GM12891 (cell line): ENCODE measurements around the gene NOVA1. TPM values are rescaled to one million over a fixed set of nuclear protein-coding genes. Genes with fewer than 3 reads are reported as not detected.
"Not testable (repeated sequence)": the region's sequence is repeated elsewhere in the genome, so short reads cannot be mapped to it uniquely, and the experiment has no call there.

Experiments used
- DNase-seq: peaks from one replicate; pipeline ENCODE4 v3.0.0; 2011; ENCODE audit warnings: low spot score; ENCODE audit not compliant: insufficient read length
- FAIRE-seq: peaks from 2 replicates; lab custom pipeline; 2011; peaks lifted over from hg19 to GRCh38; lab: Jason Lieb, UNC
- PAX5 ChIP-seq: IDR thresholded peaks from 2 replicates; pipeline ENCODE4 v1.6.1; 2011; ENCODE audit warnings: low read length, moderate library complexity, mild to moderate bottlenecking; ENCODE audit not compliant: insufficient read depth, severe bottlenecking
- POLR2A ChIP-seq: IDR thresholded peaks from 2 replicates; pipeline ENCODE4 v1.6.1; 2011; ENCODE audit warnings: low read depth, low read length, control low read depth
- POLR2AphosphoS5 ChIP-seq: IDR thresholded peaks from 2 replicates; pipeline ENCODE4 v1.6.1; 2011; ENCODE audit warnings: low read depth, low read length, control low read depth
- POU2F2 ChIP-seq: IDR thresholded peaks from 2 replicates; pipeline ENCODE4 v1.6.1; 2011; ENCODE audit warnings: low read depth, mild to moderate bottlenecking, control low read depth, low read length, moderate library complexity
- SPI1 ChIP-seq: IDR thresholded peaks from 2 replicates; pipeline ENCODE4 v1.6.1; 2011; ENCODE audit warnings: low read depth, low read length, control low read depth
- TAF1 ChIP-seq: IDR thresholded peaks from 2 replicates; pipeline ENCODE4 v1.6.1; 2011; ENCODE audit warnings: low read depth, low read length, control low read depth
- polyA plus RNA-seq: library from polyadenylated mRNA; unstranded; fragments of >200 nt; gene quantifications from one replicate; pipeline ENCODE4 v1.2.1, GENCODE V29; 2012; ENCODE audit warnings: low read depth, missing spikeins, inconsistent platforms; ENCODE audit not compliant: missing spikeins

Gene NOVA1, protein sequence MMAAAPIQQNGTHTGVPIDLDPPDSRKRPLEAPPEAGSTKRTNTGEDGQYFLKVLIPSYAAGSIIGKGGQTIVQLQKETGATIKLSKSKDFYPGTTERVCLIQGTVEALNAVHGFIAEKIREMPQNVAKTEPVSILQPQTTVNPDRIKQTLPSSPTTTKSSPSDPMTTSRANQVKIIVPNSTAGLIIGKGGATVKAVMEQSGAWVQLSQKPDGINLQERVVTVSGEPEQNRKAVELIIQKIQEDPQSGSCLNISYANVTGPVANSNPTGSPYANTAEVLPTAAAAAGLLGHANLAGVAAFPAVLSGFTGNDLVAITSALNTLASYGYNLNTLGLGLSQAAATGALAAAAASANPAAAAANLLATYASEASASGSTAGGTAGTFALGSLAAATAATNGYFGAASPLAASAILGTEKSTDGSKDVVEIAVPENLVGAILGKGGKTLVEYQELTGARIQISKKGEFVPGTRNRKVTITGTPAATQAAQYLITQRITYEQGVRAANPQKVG
- polyA plus RNA-seq = 0.03 TPM

DNA sequence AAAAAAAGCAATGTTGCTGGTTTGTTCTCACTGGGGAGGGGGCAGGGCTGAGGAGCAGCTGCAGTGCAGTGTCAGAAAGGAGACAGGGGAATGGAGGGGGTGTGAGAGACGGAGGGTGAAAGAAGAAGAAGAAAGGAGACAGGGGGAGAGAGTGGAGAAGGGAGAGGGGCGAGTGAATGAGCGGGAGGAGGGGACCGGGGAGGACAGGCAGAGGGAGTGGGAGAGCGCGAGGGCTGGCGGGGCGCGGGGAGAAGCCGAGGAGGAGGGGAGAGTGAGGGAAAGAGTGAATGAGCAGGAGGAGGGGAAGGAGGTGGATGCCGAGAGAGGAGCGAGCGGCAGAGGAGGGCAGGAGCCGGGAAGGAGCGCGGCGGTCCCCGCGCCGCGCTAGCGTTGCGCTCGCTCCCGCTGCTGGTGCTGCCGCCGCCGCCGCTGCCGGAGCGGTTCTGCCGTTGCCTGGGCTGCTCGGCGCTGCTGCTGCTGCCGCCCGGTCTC, at the start of gene NOVA1:
TSS of gene NOVA1 (minus strand) at position 445 of the 492 bp plus-strand sequence. CDS start 597 bp downstream, outside the sequence.
- TF ChIP-seq SPI1 (no peak), TAF1 (no peak), POLR2AphosphoS5 (no peak), POU2F2 (no peak), POLR2A (no peak), PAX5 (no peak)
- DNase-seq = peak; percentile 9

DNA sequence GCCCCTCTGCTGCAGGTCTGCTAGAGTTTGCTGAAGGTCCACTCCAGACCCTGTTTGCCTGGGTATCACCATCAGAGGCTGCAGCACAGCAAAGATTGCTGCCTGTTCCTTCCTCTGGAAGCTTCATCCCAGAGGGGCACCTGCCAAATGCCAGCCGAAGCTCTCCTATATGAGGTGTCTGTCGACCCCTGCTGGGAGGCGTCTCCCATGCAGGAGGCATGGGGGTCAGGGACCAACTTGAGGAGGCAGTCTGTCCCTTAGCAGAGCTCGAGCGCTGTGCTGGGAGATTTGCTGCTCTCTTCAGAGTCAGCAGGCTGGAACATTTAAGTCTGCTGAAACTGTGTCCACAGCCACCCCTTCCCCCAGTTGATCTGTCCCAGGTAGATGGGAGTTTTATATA, 47.2 kb upstream of the NOVA1 start:
- DNase-seq, FAIRE-seq: not testable (repeated sequence)

More for the DNA sequence above, at the start of gene NOVA1:
- FAIRE-seq = no peak

DNA sequence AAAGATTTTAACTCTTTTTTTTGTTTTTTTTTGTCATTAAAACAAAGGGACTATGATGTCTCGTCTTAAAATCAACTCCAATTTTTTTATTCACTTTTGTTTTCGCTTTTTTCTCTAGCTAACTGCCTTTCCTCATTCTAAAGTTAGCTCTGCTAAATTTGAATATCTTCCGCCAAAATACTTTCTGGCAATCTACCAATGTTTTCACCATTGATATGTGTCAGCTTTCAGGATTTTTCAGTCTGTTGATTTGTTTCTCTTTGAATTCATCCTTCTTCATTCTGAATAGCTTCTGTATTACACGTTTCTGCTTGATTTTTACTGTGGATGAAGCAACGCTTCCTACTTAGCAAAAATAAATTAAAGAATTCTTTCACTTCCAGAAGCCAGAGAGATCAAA, 38.7 kb upstream of the NOVA1 start:
- no peak for FAIRE-seq
- no peak for DNase-seq

DNA sequence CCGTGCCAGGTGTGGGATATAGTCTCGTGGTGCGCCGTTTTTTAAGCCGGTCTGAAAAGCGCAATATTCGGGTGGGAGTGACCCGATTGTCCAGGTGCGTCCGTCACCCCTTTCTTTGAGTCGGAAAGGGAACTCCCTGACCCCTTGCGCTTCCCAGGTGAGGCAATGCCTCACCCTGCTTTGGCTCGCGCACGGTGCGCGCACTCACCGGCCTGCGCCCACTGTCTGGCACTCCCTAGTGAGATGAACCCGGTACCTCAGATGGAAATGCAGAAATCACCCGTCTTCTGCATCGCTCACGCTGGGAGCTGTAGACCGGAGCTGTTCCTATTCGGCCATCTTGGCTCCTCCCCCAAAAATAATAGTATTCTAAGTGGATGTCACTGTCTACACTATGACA, 37.1 kb upstream of the NOVA1 start:
- DNase-seq, FAIRE-seq: not testable (repeated sequence)

More for the DNA sequence above, 38.7 kb upstream of the NOVA1 start:
- TF ChIP-seq PAX5 (no peak), SPI1 (no peak), POLR2A (no peak), TAF1 (no peak), POLR2AphosphoS5 (no peak), POU2F2 (no peak)

DNA sequence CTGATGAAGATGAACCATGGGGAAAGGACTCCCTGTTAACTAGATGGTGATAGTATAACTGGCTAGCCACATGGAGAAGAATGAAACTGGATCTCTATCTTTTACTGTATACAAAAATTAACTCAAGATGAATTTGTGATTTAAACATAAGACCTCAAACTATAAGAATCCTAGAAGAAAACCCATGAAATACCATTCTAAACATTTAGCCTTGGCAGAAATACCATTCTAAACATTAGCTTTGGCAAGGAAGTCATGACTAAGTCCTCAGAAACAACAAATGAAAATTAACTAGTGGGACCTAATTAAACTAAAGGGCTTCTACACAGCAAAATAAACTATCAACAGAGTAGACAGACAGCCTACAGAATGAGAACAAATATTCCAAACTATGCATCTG, 28.4 kb upstream of the NOVA1 start:
- TF ChIP-seq PAX5 (no peak), SPI1 (no peak), POLR2A (no peak), TAF1 (no peak), POLR2AphosphoS5 (no peak), POU2F2 (no peak)
- DNase-seq (no peak), FAIRE-seq (no peak)

DNA sequence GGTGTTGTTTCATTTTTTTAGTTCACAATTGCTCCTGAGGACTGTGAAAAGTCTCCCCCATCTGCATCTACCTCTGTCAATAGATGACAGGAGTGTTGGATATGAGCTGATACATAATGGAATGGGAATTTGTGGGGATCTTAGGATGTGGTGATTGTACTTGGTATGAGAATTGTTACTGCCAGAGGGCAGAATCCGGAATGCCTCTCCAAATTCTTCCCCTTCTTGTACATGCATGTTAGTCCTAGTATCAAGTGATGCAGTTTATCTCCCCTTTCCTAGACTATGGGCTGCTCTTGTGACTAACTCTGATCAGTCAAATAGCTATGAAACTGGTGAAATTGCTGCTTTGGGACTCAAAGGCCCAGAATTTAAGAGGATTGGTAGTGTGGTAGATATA, 24.8 kb upstream of the NOVA1 start:
- no peak for FAIRE-seq

DNA sequence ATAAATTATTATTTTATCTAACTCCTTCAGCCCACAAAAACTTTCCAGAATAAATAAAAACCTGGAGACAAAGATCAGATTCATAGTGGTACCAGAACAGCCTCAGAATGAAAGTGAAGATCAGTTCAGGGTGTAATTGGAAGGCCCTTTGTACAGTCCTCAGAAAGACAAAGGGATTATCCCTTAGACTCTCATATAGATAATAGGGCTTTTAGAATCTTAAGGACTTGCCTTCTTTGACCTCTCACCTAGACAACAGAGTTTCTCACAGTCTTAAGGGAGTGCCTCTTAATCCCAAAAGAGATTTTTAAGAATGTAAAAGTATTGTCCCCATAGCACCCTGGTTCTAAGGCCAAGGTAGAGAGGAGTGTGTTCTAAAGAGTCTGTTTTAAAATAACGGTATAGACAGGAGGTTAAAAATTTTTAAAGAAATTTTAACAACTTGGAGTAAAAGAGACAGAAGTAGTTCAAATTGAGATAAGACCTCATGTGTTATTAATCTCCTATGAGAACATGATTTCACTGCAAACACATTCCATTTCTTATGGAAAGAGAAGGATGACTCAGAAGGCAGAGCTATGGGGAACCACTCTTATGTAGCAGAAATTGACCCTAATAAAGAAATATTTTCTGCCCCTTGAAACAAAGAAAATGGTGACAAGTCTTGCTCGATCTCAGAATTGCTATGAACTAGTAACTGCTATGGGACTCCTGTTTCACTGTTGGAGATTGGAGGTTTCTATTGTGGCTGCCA, 24.2 kb upstream of the NOVA1 start:
- no peak for TF ChIP-seq POLR2AphosphoS5
- TF ChIP-seq TAF1 = no peak
- no peak for FAIRE-seq
- DNase-seq = no peak

More for the DNA sequence above, 24.8 kb upstream of the NOVA1 start:
- DNase-seq = no peak
- no peak for TF ChIP-seq PAX5
- TF ChIP-seq TAF1 = no peak
- TF ChIP-seq POU2F2 = no peak
- no peak for TF ChIP-seq SPI1
- no peak for TF ChIP-seq POLR2A
- TF ChIP-seq POLR2AphosphoS5 = no peak

DNA sequence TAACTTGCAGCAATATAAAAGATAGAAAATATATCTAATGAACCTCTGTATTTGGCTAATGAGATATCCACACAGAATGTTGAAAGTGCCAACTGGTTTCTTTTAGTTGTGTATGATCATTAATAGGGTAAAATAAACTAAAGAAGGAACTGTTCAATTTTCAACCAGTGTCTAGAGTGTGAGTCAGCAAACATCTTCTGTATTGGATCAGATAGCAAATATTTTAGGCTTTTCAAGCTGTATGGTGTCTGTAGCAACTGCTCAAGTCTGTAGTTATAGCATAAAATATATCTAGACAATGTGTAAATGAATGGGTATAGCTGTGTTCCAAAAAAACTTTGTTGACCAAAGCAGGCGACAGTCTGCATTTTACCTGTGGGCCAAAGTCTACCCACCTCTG, 23.5 kb upstream of the NOVA1 start:
- TF ChIP-seq POLR2A (no peak), POLR2AphosphoS5 (no peak), SPI1 (no peak), PAX5 (no peak), POU2F2 (no peak), TAF1 (no peak)
- FAIRE-seq (no peak), DNase-seq (no peak)

DNA sequence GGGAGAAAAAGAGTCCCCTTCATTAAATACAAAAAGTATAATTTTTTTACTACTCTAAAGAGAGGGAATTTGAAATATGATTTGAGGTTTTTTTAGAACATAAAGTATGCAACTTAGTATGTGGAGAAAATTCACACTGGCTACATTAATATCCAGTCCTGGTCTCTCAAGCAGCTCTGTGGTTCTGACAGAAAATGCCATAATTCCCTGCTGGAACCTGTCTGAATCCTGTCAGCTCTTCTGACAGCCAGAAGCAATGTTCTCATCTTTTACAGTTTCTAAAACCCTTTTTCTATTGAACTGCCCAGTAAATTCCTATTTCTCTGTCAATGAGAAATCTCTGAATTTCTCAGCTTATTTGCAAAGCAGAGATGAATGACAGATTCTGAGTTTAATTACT, 13.4 kb upstream of the NOVA1 start:
- FAIRE-seq (no peak), DNase-seq (no peak)
- TF ChIP-seq POU2F2 (no peak), PAX5 (no peak), TAF1 (no peak), POLR2AphosphoS5 (no peak), SPI1 (no peak), POLR2A (no peak)

DNA sequence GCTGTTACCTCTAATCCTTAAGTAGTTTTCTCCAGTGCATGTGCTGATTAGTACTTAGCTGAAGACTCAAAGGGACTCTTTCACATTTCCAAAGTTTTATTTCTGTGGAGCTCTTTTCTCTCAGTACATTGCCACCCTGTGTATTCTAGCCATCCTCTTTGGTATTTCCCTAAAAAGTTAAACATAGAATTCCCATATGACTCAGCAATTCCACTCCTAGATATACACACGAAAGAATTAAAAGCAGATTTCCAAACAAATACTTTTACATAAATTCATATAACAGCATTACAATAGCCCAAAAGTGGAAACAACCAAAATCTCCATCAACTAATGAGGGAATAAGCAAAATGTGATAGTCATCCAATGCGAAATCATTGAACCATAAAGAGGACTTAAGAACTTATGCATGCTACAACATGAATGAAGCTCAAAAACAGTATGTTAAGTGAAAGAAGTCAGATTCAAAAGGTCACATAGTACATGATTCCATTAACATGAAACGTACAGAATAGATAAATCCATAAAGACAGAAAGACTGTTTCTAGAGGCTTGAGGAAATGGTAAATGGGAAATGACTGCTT, 9.0 kb upstream of the NOVA1 start:
- TF ChIP-seq POU2F2 (no peak), TAF1 (no peak), POLR2A (no peak), SPI1 (no peak), POLR2AphosphoS5 (no peak), PAX5 (no peak)
- DNase-seq (no peak), FAIRE-seq (no peak)
